BLaER1 (cell line): ENCODE data around the gene EHMT1.

Source experiments
- H3K27ac ChIP-seq: shearing (Covaris generic); formaldehyde crosslinking; 2 replicates; pipeline ENCODE4 v1.8.1; 2022
- H3K27me3 ChIP-seq: shearing (Covaris generic); formaldehyde crosslinking; 2 replicates; pipeline ENCODE4 v1.8.1; 2022
- H3K36me3 ChIP-seq: shearing (Covaris generic); formaldehyde crosslinking; 2 replicates; pipeline ENCODE4 v1.8.1; 2022
- H3K4me1 ChIP-seq: shearing (Covaris generic); formaldehyde crosslinking; 2 replicates; pipeline ENCODE4 v1.8.1; 2022
- H3K4me2 ChIP-seq: shearing (Covaris generic); formaldehyde crosslinking; 2 replicates; pipeline ENCODE4 v1.8.1; 2022
- H3K4me3 ChIP-seq: shearing (Covaris generic); formaldehyde crosslinking; 2 replicates; pipeline ENCODE4 v1.8.1; 2022
- H3K9ac ChIP-seq: shearing (Covaris generic); formaldehyde crosslinking; 2 replicates; pipeline ENCODE4 v1.8.1; 2022
- H3K9me3 ChIP-seq: shearing (Covaris generic); formaldehyde crosslinking; 2 replicates; pipeline ENCODE4 v1.8.1; 2022
- H4K20me1 ChIP-seq: shearing (Covaris generic); formaldehyde crosslinking; 2 replicates; pipeline ENCODE4 v1.8.1; 2022
- Cebpa-rat ChIP-seq: shearing (Covaris generic); IDR thresholded peaks from 2 replicates; pipeline ENCODE4 v1.8.1; 2022

EHMT1 gene

DNA sequence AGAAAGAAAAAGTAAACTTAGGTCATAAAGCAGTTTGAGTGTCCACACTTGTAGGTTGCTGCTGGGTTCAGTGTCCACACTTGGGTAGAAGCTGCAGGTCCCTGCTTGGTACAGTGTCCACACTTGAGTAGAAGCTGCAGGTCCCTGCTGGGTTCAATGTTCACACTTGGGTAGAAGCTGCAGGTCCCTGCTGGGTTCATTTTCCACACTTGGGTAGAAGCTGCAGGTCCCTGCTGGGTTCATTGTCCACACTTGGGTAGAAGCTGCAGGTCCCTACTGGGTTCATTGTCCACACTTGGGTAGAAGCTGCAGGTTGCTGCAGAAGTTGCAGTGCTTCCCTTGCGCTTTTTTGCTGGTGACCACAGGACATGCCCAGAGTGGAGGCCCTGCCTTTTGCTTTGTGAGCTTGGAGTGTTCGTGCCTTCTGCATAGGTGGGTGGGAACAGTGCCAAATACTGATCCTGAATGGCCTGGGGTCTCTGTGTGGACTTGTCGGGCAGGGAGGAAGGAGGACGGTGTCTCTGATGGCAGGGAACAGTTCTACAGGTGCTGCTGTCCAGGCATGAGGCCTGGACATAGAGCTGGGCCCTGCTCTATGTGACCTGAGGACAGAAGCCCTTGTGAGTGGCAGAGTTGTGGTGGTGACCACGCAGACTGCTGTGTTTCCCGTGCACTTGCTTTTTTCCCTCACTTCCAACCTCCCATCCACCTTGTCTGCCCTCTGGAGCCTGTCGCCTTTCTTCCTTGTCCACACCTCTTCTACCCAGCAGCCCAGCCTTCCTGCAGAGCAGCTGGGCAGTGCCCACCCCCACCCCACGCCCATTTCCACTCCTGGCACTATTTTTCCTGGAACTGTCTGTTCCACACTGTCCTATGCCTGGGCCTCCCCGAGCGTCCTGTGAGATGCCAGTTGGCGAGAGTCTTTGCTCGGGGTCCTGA is 120.8 kb downstream of the EHMT1 start:
- Histone ChIP-seq H3K4me1 (peaks cover 7% of the 10 kb centered on the region), H3K27ac (no peak overlapping the region), H3K36me3 (peaks cover 93% of the 10 kb centered on the region), H3K9me3 (peaks cover 4% of the 10 kb centered on the region), H3K9ac (no peak overlapping the region), H4K20me1 (peaks cover 73% of the 10 kb centered on the region), H3K27me3 (no peaks in the 10 kb centered on the region), H3K4me2 (no peak overlapping the region), H3K4me3 (no peak overlapping the region)
- no peak for TF ChIP-seq Cebpa-rat

DNA sequence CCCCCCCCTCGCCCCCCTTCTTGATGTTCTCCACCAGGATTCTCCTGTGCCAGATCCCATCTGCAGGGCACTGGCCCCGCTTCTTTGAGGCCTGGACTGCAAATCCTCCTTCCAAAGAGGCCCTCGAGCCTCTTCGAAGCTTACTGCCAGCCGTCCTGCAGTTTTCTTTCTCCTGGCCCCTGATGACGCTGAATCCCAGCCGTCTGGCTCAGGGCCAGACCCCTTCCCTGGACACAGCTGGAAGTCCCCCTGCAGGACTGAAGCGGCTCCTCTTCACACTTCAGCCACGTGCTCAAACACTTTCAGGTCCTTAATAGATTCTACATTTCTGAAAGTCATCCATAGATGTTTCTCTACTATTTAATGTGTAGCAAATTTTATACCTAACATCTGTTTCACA is 121.5 kb downstream of the EHMT1 start:
- Histone ChIP-seq H3K9ac (no peak overlapping the region), H3K9me3 (no peaks in the 10 kb centered on the region), H3K36me3 (peaks cover 91% of the 10 kb centered on the region), H4K20me1 (peaks cover 80% of the 10 kb centered on the region), H3K4me2 (no peak overlapping the region), H3K27ac (no peak overlapping the region), H3K4me1 (peaks cover 14% of the 10 kb centered on the region), H3K4me3 (no peak overlapping the region), H3K27me3 (no peaks in the 10 kb centered on the region)
- no peak for TF ChIP-seq Cebpa-rat

DNA sequence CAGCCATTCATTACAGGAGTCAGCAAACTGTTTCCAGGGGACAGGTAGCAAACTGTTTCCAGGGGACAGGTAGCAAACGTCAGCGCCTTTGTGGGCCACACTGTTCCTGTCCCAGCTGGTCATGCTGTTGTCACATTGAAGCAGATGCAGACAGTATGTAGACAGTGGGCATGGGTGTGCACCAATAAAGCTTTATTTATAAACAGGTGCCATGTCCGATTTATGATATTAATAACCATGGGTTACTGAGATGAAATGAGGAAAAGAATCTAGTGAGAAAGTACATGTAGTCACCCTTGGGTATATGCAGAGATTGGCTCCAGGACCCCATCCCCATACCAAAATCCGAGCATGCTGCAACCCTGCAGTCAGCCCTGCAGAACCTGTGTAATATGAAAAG is 122.5 kb downstream of the EHMT1 start:
- no peaks in the 10 kb centered on the region for H3K27me3 ChIP-seq
- H3K4me2 ChIP-seq: no peak overlapping the region
- H3K9ac ChIP-seq: no peak overlapping the region
- peaks cover 22% of the 10 kb centered on the region for H3K4me1 ChIP-seq
- H4K20me1 ChIP-seq: peaks cover 90% of the 10 kb centered on the region
- no peak overlapping the region for H3K27ac ChIP-seq
- H3K9me3 ChIP-seq: no peaks in the 10 kb centered on the region
- peaks cover 92% of the 10 kb centered on the region for H3K36me3 ChIP-seq
- no peak for TF ChIP-seq Cebpa-rat
- no peak overlapping the region for H3K4me3 ChIP-seq

DNA sequence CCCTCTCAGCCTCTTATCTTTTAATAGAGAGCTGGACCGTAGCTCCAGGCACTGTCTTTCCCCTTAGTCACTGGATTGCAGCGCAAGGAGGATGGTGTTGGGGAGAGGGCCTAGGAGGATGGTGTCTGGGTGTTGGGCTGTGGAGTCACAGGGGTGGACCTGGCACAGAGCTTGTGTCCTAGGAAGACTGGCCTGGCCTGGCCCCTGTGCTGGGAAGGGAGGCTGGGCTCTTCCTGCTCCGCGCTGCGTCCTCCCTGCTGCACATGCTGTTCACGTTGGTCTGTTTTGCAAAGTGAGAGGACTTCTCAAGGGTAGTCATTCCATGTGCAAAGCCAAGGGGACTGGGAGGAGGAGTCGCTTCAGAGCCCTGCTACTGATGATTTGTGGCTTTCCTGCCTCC is 123.9 kb downstream of the EHMT1 start:
- peaks cover 79% of the 10 kb centered on the region for H4K20me1 ChIP-seq
- no peak for TF ChIP-seq Cebpa-rat
- H3K27ac ChIP-seq: no peak overlapping the region
- H3K4me1 ChIP-seq: peaks cover 22% of the 10 kb centered on the region
- no peak overlapping the region for H3K4me2 ChIP-seq
- no peaks in the 10 kb centered on the region for H3K9me3 ChIP-seq
- no peaks in the 10 kb centered on the region for H3K27me3 ChIP-seq
- H3K4me3 ChIP-seq: no peak overlapping the region
- peaks cover 92% of the 10 kb centered on the region for H3K36me3 ChIP-seq
- no peak overlapping the region for H3K9ac ChIP-seq

DNA sequence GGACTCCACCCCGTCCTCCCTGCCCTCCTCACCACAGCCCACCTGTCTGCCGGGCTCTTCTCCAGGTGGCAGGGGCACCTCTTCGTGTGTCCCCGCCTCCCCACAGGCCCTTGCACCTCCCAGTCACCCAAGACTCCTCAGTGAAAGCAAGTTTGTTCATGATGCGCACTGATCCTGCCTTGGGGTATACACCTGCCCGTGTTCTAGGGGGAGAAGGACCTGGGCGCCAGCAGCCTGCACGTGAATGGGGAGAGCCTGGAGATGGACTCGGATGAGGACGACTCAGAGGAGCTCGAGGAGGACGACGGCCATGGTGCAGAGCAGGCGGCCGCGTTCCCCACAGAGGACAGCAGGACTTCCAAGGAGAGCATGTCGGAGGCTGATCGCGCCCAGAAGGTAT is 124.9 kb downstream of the EHMT1 start:
- Histone ChIP-seq H3K27me3 (no peaks in the 10 kb centered on the region), H3K4me2 (no peak overlapping the region), H3K9ac (no peak overlapping the region), H3K4me3 (no peak overlapping the region), H3K27ac (no peak overlapping the region), H3K9me3 (no peaks in the 10 kb centered on the region), H3K4me1 (peaks cover 22% of the 10 kb centered on the region), H4K20me1 (peaks cover 82% of the 10 kb centered on the region), H3K36me3 (peaks cover 96% of the 10 kb centered on the region)
- no peak for TF ChIP-seq Cebpa-rat

DNA sequence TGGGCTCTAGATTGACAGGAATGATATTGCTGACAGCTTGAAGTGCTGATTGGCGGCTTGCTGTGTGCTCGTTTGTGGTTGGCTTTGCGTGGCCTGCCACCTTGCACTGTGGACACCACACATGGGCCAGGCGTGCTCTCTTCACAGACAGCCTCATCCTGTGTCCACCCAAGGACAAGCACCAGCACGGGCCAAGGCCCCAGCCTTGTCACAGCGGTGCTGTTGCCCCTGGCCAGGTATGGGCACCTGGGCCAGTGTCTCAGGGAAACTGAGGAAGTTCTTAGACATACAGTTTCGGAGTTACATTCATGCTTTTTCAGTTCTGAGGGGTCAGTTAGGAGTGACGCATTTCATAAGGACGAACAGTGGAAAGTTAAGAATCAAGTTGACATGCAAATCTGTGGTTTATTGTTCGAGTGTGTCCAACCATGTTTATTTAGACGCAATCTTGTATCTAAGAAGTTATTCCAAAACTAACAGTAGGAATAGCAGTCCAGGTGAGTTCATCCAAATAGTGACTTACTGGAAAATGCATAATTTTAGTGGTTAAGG is 125.9 kb downstream of the EHMT1 start:
- no peak for TF ChIP-seq Cebpa-rat
- Histone ChIP-seq H3K27me3 (no peaks in the 10 kb centered on the region), H3K9ac (no peak overlapping the region), H3K4me1 (peaks cover 22% of the 10 kb centered on the region), H3K36me3 (peaks cover 98% of the 10 kb centered on the region), H3K9me3 (no peaks in the 10 kb centered on the region), H3K27ac (no peak overlapping the region), H3K4me2 (no peak overlapping the region; the same call in 1 of the 2 replicates), H3K4me3 (no peak overlapping the region), H4K20me1 (peaks cover 85% of the 10 kb centered on the region)

DNA sequence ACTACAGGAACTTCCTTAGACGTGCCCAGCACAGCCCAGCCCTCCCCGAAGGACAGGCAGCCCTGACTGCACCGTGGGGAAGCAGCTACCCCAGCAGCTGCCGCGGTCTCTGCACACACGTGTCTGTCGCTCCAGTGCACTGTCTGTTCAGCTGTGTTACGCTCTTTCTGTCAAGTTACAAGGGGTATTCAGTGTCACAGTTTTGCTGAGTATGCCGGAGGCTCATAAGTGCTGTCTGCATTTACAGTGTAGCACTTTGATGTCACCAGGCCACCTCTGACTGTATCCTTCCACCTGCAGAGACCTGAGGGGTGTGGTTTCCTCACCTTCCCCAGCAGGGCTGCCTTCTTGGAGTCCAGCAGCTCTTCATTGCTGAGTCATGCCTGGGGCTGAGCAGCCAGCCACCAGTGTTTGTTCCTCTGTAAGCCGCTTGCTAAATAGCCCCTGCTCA is 126.8 kb downstream of the EHMT1 start:
- no peak overlapping the region for H3K27ac ChIP-seq
- H3K4me3 ChIP-seq: no peak overlapping the region
- H3K27me3 ChIP-seq: no peaks in the 10 kb centered on the region
- no peak for TF ChIP-seq Cebpa-rat
- H3K4me2 ChIP-seq: peak overlapping the region; percentile 8; the same call in 1 of the 2 replicates
- no peaks in the 10 kb centered on the region for H3K9me3 ChIP-seq
- no peak overlapping the region for H3K9ac ChIP-seq
- H3K4me1 ChIP-seq: peaks cover 22% of the 10 kb centered on the region
- peaks cover 83% of the 10 kb centered on the region for H4K20me1 ChIP-seq
- H3K36me3 ChIP-seq: peaks cover 98% of the 10 kb centered on the region

DNA sequence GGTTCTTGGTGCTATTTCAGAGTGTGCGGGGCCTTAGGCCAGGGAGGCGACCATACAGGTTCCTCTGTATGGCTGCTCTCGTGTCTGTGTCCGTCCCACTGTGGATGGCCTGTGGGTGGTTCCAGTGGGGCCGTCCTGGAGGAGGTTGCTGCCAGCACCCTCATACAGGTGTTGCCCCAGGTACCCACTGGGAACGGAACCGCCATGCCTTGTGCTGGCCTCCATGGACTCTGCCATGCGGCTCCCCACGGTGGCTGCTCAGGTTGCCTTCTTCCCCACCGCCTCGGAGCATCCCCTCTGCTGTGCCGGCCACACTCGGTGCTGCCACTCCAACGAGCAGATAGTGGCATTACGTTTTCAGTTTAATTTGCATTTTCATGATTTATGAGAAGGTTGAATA is 129.5 kb downstream of the EHMT1 start:
- no peak for TF ChIP-seq Cebpa-rat
- H3K27me3 ChIP-seq: no peaks in the 10 kb centered on the region
- H3K9ac ChIP-seq: no peak overlapping the region
- peaks cover 70% of the 10 kb centered on the region for H4K20me1 ChIP-seq
- H3K4me2 ChIP-seq: no peak overlapping the region
- no peak overlapping the region for H3K27ac ChIP-seq
- H3K9me3 ChIP-seq: peaks cover 19% of the 10 kb centered on the region
- H3K4me1 ChIP-seq: peaks cover 22% of the 10 kb centered on the region
- peaks cover 98% of the 10 kb centered on the region for H3K36me3 ChIP-seq
- no peak overlapping the region for H3K4me3 ChIP-seq

DNA sequence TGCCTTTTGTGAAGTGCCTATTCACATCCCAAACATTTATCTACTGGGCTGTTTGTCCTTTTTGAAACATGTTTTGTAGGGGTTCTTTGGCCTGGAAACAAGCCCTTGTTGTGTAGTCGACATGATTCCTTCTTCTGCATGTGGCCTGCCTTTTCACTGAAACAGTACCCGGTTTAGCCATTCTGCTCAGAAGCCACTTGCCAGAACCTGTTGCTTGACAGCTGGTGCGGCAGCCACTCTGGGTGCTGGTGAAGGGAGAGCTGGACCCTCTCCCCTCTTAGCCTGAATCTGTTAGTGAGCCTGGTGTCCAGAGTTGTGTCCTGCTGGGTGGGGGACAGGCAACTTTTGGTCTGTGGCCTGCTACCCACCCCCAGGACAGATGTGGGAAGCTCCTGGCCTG is 129.9 kb downstream of the EHMT1 start:
- Histone ChIP-seq H3K36me3 (peaks cover 98% of the 10 kb centered on the region), H3K9ac (no peak overlapping the region)

DNA sequence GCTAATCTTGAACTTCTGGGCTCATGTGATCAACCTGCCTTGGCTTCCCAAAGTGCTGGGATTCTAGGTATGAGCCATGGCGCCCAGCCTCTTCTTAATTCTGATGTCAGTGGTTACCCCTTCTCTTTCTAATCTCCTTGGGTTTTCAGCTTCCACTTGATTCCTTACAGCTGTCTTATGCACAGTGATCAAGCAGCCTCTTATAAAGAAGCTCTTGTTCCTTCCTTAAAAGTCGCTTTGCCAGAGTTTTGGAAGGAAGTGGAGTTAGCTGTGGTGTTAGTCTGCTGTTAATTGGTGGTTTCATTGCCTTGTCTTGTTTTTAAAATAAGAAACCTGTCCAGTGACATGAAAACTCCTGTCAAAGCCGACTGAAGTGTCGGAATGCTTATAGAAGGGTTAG is 130.7 kb downstream of the EHMT1 start:
- no peak overlapping the region for H3K9ac ChIP-seq
- H3K9me3 ChIP-seq: peaks cover 31% of the 10 kb centered on the region
- peaks cover 58% of the 10 kb centered on the region for H4K20me1 ChIP-seq
- H3K4me3 ChIP-seq: no peak overlapping the region
- H3K4me2 ChIP-seq: no peak overlapping the region
- H3K36me3 ChIP-seq: peaks cover 98% of the 10 kb centered on the region
- H3K27ac ChIP-seq: no peak overlapping the region
- H3K27me3 ChIP-seq: no peaks in the 10 kb centered on the region
- H3K4me1 ChIP-seq: peaks cover 17% of the 10 kb centered on the region
- no peak for TF ChIP-seq Cebpa-rat

More for the DNA sequence above, 129.9 kb downstream of the EHMT1 start:
- Histone ChIP-seq H3K27me3 (no peaks in the 10 kb centered on the region), H3K4me3 (no peak overlapping the region), H3K4me2 (no peak overlapping the region), H3K9me3 (peaks cover 23% of the 10 kb centered on the region), H3K4me1 (peaks cover 22% of the 10 kb centered on the region), H3K27ac (no peak overlapping the region), H4K20me1 (peaks cover 66% of the 10 kb centered on the region)
- no peak for TF ChIP-seq Cebpa-rat
